ENCODE results near the gene CAMK1D. TPM values are rescaled to one million over a fixed set of nuclear protein-coding genes. Genes with fewer than 3 reads are reported as not detected.
A peak's percentile ranks its signal among the peaks of the same experiment; 100 is the strongest.

The CAMK1D gene
- total and polyA plus RNA-seq, 10 of the 15 experiments (the other 5 are each of a cell fraction or from before 2014, with no cell fraction given) = 2.1 to 35.5 (median 14.7) TPM

DNA sequence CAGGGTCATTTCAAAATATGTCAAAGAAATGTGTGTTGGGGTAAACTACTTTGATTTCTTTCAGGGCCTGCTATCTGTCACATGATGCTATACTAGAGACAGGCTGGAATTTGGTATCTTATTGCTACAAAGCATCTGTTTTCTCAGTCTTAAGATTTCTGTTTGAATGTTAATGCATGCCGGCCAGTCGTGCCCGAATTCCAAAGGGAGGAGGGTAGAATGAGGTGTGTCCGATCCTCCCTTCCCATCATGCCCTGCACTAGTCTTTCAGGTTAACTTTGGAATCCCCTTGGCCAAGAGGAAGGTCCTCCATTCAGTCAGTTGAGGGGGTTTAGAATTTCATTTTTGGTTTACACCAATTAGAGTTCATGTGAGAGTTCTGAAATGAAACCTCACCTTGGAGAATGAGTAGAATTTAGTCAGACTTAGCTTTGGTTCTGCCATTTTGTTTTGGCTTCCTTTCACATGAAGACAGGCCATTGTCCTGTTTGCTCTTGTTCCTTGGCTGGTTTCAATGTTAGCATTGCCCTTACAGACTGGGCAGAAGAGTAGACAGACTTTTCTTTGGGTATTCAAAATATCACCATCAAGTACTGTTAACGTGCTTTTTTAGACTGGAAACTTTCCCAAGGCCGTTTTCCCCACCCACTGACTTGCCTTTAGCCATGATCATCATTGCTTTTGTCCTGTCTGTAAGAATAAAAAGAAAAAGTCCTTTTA is 95.8 kb downstream of the CAMK1D start:
- no peak overlapping the region for H3K9ac ChIP-seq (ENCODE audit: control insufficient read depth, insufficient read depth, low read length)
- H4K20me1 ChIP-seq (ENCODE audit: control insufficient read depth, insufficient read depth) = no peaks in the 10 kb centered on the region
- H2AFZ ChIP-seq (ENCODE audit: control insufficient read depth, low read depth, low read length) = no peak overlapping the region
- 63% methylated on average over 6 of the region's 6 CpGs for WGBS (ENCODE audit: insufficient coverage, insufficient replicate concordance, low lambda C conversion rate, missing lambda C conversion rate)
- no peak for FAIRE-seq
- H3K4me3 ChIP-seq = no peak overlapping the region
- no peak overlapping the region for H3K27ac ChIP-seq (ENCODE audit: control insufficient read depth, insufficient read depth)
- intact Hi-C loops (cut with micrococcal nuclease; ENCODE audit: unreplicated experiment) (no loop called here), in situ Hi-C loops (cut with MboI) (no loop called here)
- DNase-seq (ENCODE audit: low read depth, low spot score) = no peak
- H3K4me2 ChIP-seq (ENCODE audit: control insufficient read depth, insufficient read depth) = no peak overlapping the region
- ChIA-PET SMC1A (ENCODE audit: uncharacterized antibody, unreplicated experiment) (no interaction called here), RAD21 (ENCODE audit: unreplicated experiment) (no interaction called here), CTCF (no interaction called here), POLR2A (no interaction called here)
- BruUV-seq (replicated peaks) = no TSS peak
- peaks cover 4% of the 10 kb centered on the region for H3K79me2 ChIP-seq (ENCODE audit: control insufficient read depth, insufficient read depth, low read length)
- H3K36me3 ChIP-seq (ENCODE audit: control insufficient read depth in 2 of 2, insufficient read depth in 2 of 2, low read length in 1 of 2) = no peaks in the 10 kb centered on the region
- H3K9me3 ChIP-seq (replicated peaks; ENCODE audit: control insufficient read depth, insufficient read depth, low read length) = no peaks in the 10 kb centered on the region
- H3K4me1 ChIP-seq (ENCODE audit: control insufficient read depth, insufficient read depth, low read length) = peaks cover 10% of the 10 kb centered on the region
- no peaks in the 10 kb centered on the region for H3K27me3 ChIP-seq (replicated peaks in 1 of 2; ENCODE audit: control insufficient read depth in 2 of 2, insufficient read depth in 2 of 2, low read length in 1 of 2)
- TF ChIP-seq, protein P1, sequence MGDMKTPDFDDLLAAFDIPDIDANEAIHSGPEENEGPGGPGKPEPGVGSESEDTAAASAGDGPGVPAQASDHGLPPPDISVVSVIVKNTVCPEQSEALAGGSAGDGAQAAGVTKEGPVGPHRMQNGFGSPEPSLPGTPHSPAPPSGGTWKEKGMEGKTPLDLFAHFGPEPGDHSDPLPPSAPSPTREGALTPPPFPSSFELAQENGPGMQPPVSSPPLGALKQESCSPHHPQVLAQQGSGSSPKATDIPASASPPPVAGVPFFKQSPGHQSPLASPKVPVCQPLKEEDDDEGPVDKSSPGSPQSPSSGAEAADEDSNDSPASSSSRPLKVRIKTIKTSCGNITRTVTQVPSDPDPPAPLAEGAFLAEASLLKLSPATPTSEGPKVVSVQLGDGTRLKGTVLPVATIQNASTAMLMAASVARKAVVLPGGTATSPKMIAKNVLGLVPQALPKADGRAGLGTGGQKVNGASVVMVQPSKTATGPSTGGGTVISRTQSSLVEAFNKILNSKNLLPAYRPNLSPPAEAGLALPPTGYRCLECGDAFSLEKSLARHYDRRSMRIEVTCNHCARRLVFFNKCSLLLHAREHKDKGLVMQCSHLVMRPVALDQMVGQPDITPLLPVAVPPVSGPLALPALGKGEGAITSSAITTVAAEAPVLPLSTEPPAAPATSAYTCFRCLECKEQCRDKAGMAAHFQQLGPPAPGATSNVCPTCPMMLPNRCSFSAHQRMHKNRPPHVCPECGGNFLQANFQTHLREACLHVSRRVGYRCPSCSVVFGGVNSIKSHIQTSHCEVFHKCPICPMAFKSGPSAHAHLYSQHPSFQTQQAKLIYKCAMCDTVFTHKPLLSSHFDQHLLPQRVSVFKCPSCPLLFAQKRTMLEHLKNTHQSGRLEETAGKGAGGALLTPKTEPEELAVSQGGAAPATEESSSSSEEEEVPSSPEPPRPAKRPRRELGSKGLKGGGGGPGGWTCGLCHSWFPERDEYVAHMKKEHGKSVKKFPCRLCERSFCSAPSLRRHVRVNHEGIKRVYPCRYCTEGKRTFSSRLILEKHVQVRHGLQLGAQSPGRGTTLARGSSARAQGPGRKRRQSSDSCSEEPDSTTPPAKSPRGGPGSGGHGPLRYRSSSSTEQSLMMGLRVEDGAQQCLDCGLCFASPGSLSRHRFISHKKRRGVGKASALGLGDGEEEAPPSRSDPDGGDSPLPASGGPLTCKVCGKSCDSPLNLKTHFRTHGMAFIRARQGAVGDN (IDR thresholded peaks at IDR 0.05) = peak; percentile 82; the same call in 1 of the 2 replicates
- TF ChIP-seq NFYA (IDR thresholded peaks at IDR 0.05; ENCODE audit: borderline replicate concordance, low read depth, low read length) (no peak), MXI1 (IDR thresholded peaks at IDR 0.05; ENCODE audit: low read depth, low read length) (no peak), NFIC (IDR thresholded peaks at IDR 0.05; ENCODE audit: low read depth, low read length) (no peak), CREB1 (IDR thresholded peaks at IDR 0.05; ENCODE audit: low read depth) (no peak), PAX8 (IDR thresholded peaks at IDR 0.05) (no peak), YY1 (IDR thresholded peaks at IDR 0.05; ENCODE audit: low read depth, low read length) (peak; percentile 74), MTA2 (IDR thresholded peaks at IDR 0.05; ENCODE audit: low read depth) (no peak)
- TF ChIP-seq, protein P2, sequence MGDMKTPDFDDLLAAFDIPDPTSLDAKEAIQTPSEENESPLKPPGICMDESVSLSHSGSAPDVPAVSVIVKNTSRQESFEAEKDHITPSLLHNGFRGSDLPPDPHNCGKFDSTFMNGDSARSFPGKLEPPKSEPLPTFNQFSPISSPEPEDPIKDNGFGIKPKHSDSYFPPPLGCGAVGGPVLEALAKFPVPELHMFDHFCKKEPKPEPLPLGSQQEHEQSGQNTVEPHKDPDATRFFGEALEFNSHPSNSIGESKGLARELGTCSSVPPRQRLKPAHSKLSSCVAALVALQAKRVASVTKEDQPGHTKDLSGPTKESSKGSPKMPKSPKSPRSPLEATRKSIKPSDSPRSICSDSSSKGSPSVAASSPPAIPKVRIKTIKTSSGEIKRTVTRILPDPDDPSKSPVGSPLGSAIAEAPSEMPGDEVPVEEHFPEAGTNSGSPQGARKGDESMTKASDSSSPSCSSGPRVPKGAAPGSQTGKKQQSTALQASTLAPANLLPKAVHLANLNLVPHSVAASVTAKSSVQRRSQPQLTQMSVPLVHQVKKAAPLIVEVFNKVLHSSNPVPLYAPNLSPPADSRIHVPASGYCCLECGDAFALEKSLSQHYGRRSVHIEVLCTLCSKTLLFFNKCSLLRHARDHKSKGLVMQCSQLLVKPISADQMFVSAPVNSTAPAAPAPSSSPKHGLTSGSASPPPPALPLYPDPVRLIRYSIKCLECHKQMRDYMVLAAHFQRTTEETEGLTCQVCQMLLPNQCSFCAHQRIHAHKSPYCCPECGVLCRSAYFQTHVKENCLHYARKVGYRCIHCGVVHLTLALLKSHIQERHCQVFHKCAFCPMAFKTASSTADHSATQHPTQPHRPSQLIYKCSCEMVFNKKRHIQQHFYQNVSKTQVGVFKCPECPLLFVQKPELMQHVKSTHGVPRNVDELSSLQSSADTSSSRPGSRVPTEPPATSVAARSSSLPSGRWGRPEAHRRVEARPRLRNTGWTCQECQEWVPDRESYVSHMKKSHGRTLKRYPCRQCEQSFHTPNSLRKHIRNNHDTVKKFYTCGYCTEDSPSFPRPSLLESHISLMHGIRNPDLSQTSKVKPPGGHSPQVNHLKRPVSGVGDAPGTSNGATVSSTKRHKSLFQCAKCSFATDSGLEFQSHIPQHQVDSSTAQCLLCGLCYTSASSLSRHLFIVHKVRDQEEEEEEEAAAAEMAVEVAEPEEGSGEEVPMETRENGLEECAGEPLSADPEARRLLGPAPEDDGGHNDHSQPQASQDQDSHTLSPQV (IDR thresholded peaks at IDR 0.05) = peak; percentile 81; the same call in 1 of the 2 replicates
- no peak for ATAC-seq

All from GM12878 (cell line).